Measurements from ENCODE around the gene TTLL11. TPM values are rescaled to one million over a fixed set of nuclear protein-coding genes. Genes with fewer than 3 reads are reported as not detected.

TTLL11 gene
- total RNA-seq, 4 donors from 2014 or later: 3.0 to 9.9 (median 7.4) TPM

- TF ChIP-seq, protein P1, sequence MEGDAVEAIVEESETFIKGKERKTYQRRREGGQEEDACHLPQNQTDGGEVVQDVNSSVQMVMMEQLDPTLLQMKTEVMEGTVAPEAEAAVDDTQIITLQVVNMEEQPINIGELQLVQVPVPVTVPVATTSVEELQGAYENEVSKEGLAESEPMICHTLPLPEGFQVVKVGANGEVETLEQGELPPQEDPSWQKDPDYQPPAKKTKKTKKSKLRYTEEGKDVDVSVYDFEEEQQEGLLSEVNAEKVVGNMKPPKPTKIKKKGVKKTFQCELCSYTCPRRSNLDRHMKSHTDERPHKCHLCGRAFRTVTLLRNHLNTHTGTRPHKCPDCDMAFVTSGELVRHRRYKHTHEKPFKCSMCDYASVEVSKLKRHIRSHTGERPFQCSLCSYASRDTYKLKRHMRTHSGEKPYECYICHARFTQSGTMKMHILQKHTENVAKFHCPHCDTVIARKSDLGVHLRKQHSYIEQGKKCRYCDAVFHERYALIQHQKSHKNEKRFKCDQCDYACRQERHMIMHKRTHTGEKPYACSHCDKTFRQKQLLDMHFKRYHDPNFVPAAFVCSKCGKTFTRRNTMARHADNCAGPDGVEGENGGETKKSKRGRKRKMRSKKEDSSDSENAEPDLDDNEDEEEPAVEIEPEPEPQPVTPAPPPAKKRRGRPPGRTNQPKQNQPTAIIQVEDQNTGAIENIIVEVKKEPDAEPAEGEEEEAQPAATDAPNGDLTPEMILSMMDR (IDR thresholded peaks at IDR 0.05): no peak
- no peak for TF ChIP-seq POLR2A (IDR thresholded peaks at IDR 0.05)
- H3K27ac ChIP-seq: peak overlapping the region in 1 of 4 donors; percentile 48
These were observed 313.6 kb downstream of the TTLL11 start for GRCh38 chr9:121779381-121780117.

DNA sequence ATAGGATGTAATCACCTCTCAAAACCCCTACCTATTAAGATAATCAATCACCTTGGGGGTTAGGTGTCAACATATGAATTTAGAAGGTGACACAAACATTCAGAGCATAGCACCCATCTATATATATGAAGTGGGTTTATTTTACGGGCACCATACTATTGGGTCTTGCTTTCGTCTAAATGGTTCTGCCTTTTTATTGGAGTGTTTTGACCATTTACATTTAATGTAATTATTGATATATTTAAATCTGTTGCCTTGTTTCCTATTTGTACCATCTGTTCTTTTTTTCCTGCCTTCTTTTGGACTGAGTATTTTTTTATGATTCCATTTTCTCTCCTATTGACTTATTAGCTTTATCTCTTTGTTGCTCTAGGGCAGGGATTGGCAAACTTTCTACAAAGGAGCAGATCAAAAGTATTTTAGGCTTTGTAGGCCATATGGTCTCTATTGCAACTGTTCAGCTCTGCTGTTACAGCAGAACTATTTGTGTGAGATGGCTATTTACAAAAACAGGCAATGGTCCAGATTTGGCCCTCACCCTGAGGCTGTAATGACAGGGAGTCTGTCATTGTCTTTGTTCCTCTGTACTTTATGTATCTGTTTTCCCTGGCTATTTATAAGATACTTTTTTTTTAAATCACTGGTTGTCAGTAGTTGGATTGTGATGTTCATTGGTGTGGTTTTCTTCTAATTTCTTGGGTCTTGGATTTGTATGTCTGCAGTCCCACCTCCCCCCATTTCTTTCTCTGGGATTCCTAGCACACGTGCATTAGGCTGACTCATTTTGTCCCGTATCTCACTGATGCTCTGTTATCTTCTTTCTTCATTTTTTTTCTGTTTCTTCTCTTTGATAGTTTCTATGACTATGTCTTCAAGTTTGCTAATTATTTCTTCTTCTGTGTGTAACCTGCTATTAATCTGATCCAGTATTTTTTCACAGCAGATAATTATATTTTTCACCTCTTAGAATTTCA is 314.6 kb downstream of the TTLL11 start:
- H3K27ac ChIP-seq: peak overlapping the region in 1 of 4 donors; percentile 48

More at GRCh38 chr9:121779381-121780117, 313.6 kb downstream of the TTLL11 start:
- Histone ChIP-seq H3K27me3 (no peaks in the 10 kb centered on the region), H3K4me3 (no peak overlapping the region), H3K9me3 (no peaks in the 10 kb centered on the region), H3K36me3 (peaks cover 0 to 94% (median 0%) of the 10 kb centered on the region in 3 donors), H3K4me1 (no peaks in the 10 kb centered on the region)
- DNase-seq: no peak

DNA sequence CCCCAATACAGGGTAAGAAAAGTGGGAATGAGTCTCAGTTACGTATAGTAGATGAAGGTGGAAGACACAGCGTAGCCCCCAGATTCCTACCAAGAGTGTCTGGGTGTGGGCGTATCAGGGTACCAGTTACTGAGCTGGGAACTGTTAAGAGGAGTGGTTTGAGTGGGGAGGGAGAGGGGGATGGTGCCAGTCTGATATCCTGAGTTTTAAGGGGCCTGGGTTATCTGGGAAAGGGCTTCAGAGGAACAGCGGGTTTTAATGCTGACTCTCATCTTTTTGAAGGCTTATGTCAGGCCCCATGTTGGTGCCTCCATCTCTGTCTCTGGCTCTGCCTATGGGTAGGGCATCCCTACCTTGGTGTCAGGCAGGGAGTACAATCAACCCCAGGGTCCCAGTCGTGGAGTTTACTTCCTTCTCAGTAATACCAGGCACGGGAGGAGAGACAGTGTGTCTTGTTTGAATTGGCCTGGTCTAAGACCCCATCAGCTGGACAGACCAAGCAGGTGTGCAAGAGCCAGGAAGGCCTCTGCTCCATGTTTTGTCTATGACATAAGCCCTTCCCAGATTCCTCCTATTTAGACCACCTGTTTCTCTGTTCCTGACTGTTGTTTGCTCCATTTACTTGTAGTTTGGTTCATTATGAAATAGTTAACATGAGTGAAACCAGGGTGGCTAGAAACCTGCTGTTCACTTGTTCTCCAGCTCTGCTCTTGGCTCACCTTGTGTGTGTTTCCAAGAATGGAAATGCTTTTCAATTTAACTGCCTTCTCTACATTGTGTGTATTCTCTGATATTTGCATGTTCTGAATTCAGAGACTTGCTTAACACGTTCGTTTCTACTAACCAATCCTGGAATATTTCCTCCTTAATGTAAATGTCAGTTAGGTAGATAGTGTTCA is 316.1 kb downstream of the TTLL11 start:
- DNase-seq: peak in 1 of 3 donors; percentile 37
- TF ChIP-seq, protein P1 (IDR thresholded peaks at IDR 0.05): no peak
- TF ChIP-seq POLR2A (IDR thresholded peaks at IDR 0.05): no peak
- no peaks in the 10 kb centered on the region for H3K27me3 ChIP-seq
- H3K36me3 ChIP-seq: peaks cover 0 to 94% (median 0%) of the 10 kb centered on the region in 3 donors
- no peaks in the 10 kb centered on the region for H3K4me1 ChIP-seq
- H3K9me3 ChIP-seq: no peaks in the 10 kb centered on the region
- no peak overlapping the region for H3K27ac ChIP-seq
- no peak overlapping the region for H3K4me3 ChIP-seq

More for the DNA sequence above, 314.6 kb downstream of the TTLL11 start:
- Histone ChIP-seq H3K36me3 (peaks cover 0 to 94% (median 0%) of the 10 kb centered on the region in 3 donors), H3K4me3 (no peak overlapping the region), H3K9me3 (no peaks in the 10 kb centered on the region), H3K27me3 (no peaks in the 10 kb centered on the region), H3K4me1 (no peaks in the 10 kb centered on the region)
- TF ChIP-seq POLR2A (IDR thresholded peaks at IDR 0.05): no peak
- TF ChIP-seq, protein P1 (IDR thresholded peaks at IDR 0.05): no peak
- no peak for DNase-seq

DNA sequence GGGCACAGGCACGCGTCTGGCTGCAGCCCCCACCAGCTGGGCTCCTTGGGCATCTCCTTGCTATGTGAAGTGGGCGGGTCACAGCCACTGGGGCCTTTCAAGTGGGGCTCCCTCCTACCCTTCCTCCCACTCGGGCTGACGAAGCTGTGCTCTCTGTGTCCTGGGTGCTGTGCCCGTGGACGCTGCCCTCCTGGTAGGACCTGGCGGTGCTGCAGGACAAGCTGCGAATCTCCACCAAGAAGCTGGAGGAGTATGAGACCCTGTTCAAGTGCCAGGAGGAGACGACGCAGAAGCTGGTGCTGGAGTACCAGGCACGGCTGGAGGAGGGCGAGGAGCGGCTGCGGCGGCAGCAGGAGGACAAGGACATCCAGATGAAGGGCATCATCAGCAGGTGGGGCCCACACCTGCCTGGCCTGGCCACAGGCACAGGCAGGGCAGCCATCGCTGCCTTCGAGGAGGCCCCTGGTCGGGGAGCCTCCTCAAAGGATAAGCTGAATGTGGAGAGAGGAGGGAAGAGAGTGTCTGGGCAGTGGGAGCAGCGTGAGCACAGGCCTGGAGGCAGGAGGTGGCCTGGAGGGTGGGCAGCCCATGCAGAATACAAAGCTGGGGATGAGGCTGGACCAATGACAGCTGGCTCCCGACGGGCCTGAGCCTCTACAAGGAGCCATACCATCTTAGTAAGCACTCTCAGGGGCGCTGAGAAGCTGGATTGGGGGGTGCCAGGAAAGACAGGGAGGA is 316.9 kb downstream of the TTLL11 start:
- Histone ChIP-seq H3K36me3 (peaks cover 0 to 94% (median 0%) of the 10 kb centered on the region in 3 donors), H3K4me1 (no peaks in the 10 kb centered on the region), H3K27me3 (no peaks in the 10 kb centered on the region), H3K9me3 (no peaks in the 10 kb centered on the region), H3K4me3 (no peak overlapping the region), H3K27ac (no peak overlapping the region)
- TF ChIP-seq, protein P1 (IDR thresholded peaks at IDR 0.05): no peak
- no peak for TF ChIP-seq POLR2A (IDR thresholded peaks at IDR 0.05)
- peak in 1 of 3 donors; percentile 43 for DNase-seq

All from Peyer's patch (tissue), 4 donors.